WTC11 (cell line): ENCODE measurements around the gene CFDP1. TPM values are rescaled to one million over a fixed set of nuclear protein-coding genes. Genes with fewer than 3 reads are reported as not detected.

Experiments
- ATAC-seq: fragments of 200-7000 bp; cut with Tn5 transposase; 2 replicates; pipeline ENCODE4 v1.10.0; 2021; ENCODE audit warnings: mild to moderate bottlenecking, moderate library complexity
- CTCF ChIA-PET: fragments of 300-600 bp; sonication (Branson Sonifier 250); formaldehyde crosslinking; loops from one replicate; lab custom pipeline; 2021; ENCODE audit warnings: antibody characterized with exemption; lab: Charles Lee
- POLR2A ChIA-PET: fragments of 350-600 bp; sonication (Branson Sonifier 250); formaldehyde crosslinking; loops from one replicate; lab custom pipeline; 2021; ENCODE audit warnings: antibody characterized with exemption; lab: Charles Lee
- DNase-seq: peaks from one replicate; pipeline ENCODE4 v3.0.0; 2021; ENCODE audit warnings: low spot score
- H3K27ac Mint-ChIP-seq: 2 replicates; pipeline ENCODE4 v1.8.0; 2021; ENCODE audit warnings: mixed read lengths
- H3K27me3 Mint-ChIP-seq: 2 replicates; pipeline ENCODE4 v1.8.0; 2021; ENCODE audit warnings: low read depth, mild to moderate bottlenecking, moderate library complexity, mixed read lengths
- H3K36me3 Mint-ChIP-seq: 2 replicates; pipeline ENCODE4 v1.8.0; 2021; ENCODE audit warnings: mixed read lengths
- H3K4me1 Mint-ChIP-seq: 2 replicates; pipeline ENCODE4 v1.8.0; 2022; ENCODE audit warnings: mixed read lengths
- H3K4me3 Mint-ChIP-seq: 2 replicates; pipeline ENCODE4 v1.8.0; 2021; ENCODE audit warnings: mild to moderate bottlenecking, moderate library complexity, mixed read lengths
- H3K9me3 Mint-ChIP-seq: 2 replicates; pipeline ENCODE4 v1.8.0; 2021; ENCODE audit warnings: mixed read lengths
- ATF1 ChIP-seq: sonication (generic); formaldehyde crosslinking; IDR thresholded peaks from 2 replicates; pipeline ENCODE4 v1.8.1; 2023; ENCODE audit warnings: mild to moderate bottlenecking, moderate library complexity, missing genetic modification reagents
- CBFB ChIP-seq: sonication (generic); formaldehyde crosslinking; IDR thresholded peaks from 2 replicates; pipeline ENCODE4 v1.8.1; 2022; ENCODE audit warnings: mild to moderate bottlenecking, low read depth, missing genetic modification reagents
- ESRRA ChIP-seq: sonication (generic); formaldehyde crosslinking; IDR thresholded peaks from 2 replicates; pipeline ENCODE4 v1.8.1; 2022; ENCODE audit warnings: mild to moderate bottlenecking, missing genetic modification reagents, borderline replicate concordance
- GABPB1 ChIP-seq: sonication (generic); formaldehyde crosslinking; IDR thresholded peaks from 2 replicates; pipeline ENCODE4 v1.8.1; 2023; ENCODE audit warnings: mild to moderate bottlenecking, missing genetic modification reagents
- JUN ChIP-seq: sonication (generic); formaldehyde crosslinking; IDR thresholded peaks from 2 replicates; pipeline ENCODE4 v1.8.0; 2023; ENCODE audit warnings: mild to moderate bottlenecking, missing genetic modification reagents
- KAT7 ChIP-seq: sonication (generic); formaldehyde crosslinking; IDR thresholded peaks from 2 replicates; pipeline ENCODE4 v1.8.1; 2023; ENCODE audit warnings: missing genetic modification reagents, mild to moderate bottlenecking, borderline replicate concordance
- MXD4 ChIP-seq: fragments of 250-450 bp; sonication (Bioruptor Pico); IDR thresholded peaks from 2 replicates; pipeline ENCODE4 v1.8.0; 2021; ENCODE audit warnings: mild to moderate bottlenecking, moderate library complexity, borderline replicate concordance
- NR3C1 ChIP-seq: sonication (generic); formaldehyde crosslinking; conservative IDR thresholded peaks from 2 replicates; pipeline ENCODE4 v1.8.1; 2023; ENCODE audit warnings: low read depth, mild to moderate bottlenecking, missing genetic modification reagents
- TEAD1 ChIP-seq: sonication (generic); formaldehyde crosslinking; IDR thresholded peaks from 2 replicates; pipeline ENCODE4 v1.8.0; 2022; ENCODE audit warnings: mild to moderate bottlenecking, missing genetic modification reagents
- ZNF263 ChIP-seq: sonication (generic); formaldehyde crosslinking; IDR thresholded peaks from 2 replicates; pipeline ENCODE4 v1.8.1; 2022; ENCODE audit warnings: low read depth, mild to moderate bottlenecking, moderate library complexity, missing genetic modification reagents
- ZNF317 ChIP-seq: sonication (generic); formaldehyde crosslinking; IDR thresholded peaks from 2 replicates; pipeline ENCODE4 v1.8.1; 2023; ENCODE audit warnings: low read depth, mild to moderate bottlenecking, moderate library complexity, missing genetic modification reagents, borderline replicate concordance
- total RNA-seq: library from RNA; stranded (reverse); gene quantifications from 3 replicates; pipeline ENCODE4 v1.2.3, GENCODE V29; 2021
- TF ChIP-seq, protein P1 (sequence below): fragments of 250-450 bp; sonication (Bioruptor Pico); IDR thresholded peaks from 2 replicates; pipeline ENCODE4 v1.8.0; 2021; ENCODE audit warnings: mild to moderate bottlenecking
- TF ChIP-seq, protein P2 (sequence below): sonication (generic); formaldehyde crosslinking; IDR thresholded peaks from 2 replicates; pipeline ENCODE4 v1.8.0; 2022; ENCODE audit warnings: mild to moderate bottlenecking, missing genetic modification reagents
- TF ChIP-seq, protein P3 (sequence below): sonication (generic); formaldehyde crosslinking; IDR thresholded peaks from 2 replicates; pipeline ENCODE4 v1.8.0; 2022; ENCODE audit warnings: mild to moderate bottlenecking, missing genetic modification reagents
- TF ChIP-seq, protein P4 (sequence below): sonication (generic); formaldehyde crosslinking; IDR thresholded peaks from 2 replicates; pipeline ENCODE4 v1.8.1; 2022; ENCODE audit warnings: low read depth, mild to moderate bottlenecking, moderate library complexity, missing genetic modification reagents, borderline replicate concordance
- TF ChIP-seq, protein P5 (sequence below): fragments of 250-450 bp; sonication (Bioruptor Pico); IDR thresholded peaks from 2 replicates; pipeline ENCODE4 v1.9.0; 2021; ENCODE audit warnings: mild to moderate bottlenecking
- TF ChIP-seq, protein P6 (sequence below): sonication (generic); formaldehyde crosslinking; IDR thresholded peaks from 2 replicates; pipeline ENCODE4 v1.8.0; 2022; ENCODE audit warnings: missing genetic modification reagents
- TF ChIP-seq, protein P7 (sequence below): sonication (generic); formaldehyde crosslinking; IDR thresholded peaks from 2 replicates; pipeline ENCODE4 v1.8.1; 2023; ENCODE audit warnings: mild to moderate bottlenecking, moderate library complexity, missing genetic modification reagents

Gene CFDP1
- total RNA-seq, 1 experiment from 2014 or later = 79.2 TPM

DNA sequence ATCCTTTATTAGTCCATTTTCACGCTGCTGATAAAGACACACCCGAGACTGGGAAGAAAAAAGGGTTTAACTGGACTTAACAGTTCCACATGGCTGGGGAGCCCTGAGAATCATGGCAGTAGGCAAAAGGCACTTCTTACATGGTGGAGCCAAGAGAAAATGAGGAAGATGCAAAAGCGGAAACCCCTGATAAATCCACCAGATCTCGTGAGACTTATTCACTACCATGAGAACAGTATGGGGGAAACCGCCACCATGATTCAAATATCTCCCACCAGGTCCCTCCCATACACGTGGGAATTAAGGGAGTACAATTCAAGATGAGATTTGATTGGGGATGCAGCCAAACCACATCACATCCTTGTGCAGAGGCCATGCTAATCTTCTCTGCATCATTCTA is 146.9 kb downstream of the CFDP1 start:
- no peaks in the 10 kb centered on the region for H3K27me3 Mint-ChIP-seq
- H3K9me3 Mint-ChIP-seq = peaks cover 5% of the 10 kb centered on the region
- DNase-seq = no peak
- H3K36me3 Mint-ChIP-seq = peaks cover 26% of the 10 kb centered on the region
- peaks cover 15% of the 10 kb centered on the region; the same call in 1 of the 2 replicates for H3K4me1 Mint-ChIP-seq
- no peak overlapping the region for H3K27ac Mint-ChIP-seq
- no peak for ATAC-seq
- CTCF ChIA-PET = no interaction called here
- POLR2A ChIA-PET = no interaction called here
- H3K4me3 Mint-ChIP-seq = no peak overlapping the region
- no peak for TF ChIP-seq ZNF263 (CRISPR knock-in tag)
- TF ChIP-seq, protein P1, sequence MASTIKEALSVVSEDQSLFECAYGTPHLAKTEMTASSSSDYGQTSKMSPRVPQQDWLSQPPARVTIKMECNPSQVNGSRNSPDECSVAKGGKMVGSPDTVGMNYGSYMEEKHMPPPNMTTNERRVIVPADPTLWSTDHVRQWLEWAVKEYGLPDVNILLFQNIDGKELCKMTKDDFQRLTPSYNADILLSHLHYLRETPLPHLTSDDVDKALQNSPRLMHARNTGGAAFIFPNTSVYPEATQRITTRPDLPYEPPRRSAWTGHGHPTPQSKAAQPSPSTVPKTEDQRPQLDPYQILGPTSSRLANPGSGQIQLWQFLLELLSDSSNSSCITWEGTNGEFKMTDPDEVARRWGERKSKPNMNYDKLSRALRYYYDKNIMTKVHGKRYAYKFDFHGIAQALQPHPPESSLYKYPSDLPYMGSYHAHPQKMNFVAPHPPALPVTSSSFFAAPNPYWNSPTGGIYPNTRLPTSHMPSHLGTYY = no peak
- TF ChIP-seq, protein P2, sequence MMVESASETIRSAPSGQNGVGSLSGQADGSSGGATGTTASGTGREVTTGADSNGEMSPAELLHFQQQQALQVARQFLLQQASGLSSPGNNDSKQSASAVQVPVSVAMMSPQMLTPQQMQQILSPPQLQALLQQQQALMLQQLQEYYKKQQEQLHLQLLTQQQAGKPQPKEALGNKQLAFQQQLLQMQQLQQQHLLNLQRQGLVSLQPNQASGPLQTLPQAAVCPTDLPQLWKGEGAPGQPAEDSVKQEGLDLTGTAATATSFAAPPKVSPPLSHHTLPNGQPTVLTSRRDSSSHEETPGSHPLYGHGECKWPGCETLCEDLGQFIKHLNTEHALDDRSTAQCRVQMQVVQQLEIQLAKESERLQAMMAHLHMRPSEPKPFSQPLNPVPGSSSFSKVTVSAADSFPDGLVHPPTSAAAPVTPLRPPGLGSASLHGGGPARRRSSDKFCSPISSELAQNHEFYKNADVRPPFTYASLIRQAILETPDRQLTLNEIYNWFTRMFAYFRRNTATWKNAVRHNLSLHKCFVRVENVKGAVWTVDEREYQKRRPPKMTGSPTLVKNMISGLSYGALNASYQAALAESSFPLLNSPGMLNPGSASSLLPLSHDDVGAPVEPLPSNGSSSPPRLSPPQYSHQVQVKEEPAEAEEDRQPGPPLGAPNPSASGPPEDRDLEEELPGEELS = no peak
- TF ChIP-seq TEAD1 = no peak
- TF ChIP-seq ESRRA = no peak
- no peak for TF ChIP-seq GABPB1
- no peak for TF ChIP-seq KAT7 (CRISPR knock-in tag)
- no peak for TF ChIP-seq ZNF317 (CRISPR knock-in tag)
- TF ChIP-seq, protein P3, sequence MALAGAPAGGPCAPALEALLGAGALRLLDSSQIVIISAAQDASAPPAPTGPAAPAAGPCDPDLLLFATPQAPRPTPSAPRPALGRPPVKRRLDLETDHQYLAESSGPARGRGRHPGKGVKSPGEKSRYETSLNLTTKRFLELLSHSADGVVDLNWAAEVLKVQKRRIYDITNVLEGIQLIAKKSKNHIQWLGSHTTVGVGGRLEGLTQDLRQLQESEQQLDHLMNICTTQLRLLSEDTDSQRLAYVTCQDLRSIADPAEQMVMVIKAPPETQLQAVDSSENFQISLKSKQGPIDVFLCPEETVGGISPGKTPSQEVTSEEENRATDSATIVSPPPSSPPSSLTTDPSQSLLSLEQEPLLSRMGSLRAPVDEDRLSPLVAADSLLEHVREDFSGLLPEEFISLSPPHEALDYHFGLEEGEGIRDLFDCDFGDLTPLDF = no peak
- TF ChIP-seq, protein P4, sequence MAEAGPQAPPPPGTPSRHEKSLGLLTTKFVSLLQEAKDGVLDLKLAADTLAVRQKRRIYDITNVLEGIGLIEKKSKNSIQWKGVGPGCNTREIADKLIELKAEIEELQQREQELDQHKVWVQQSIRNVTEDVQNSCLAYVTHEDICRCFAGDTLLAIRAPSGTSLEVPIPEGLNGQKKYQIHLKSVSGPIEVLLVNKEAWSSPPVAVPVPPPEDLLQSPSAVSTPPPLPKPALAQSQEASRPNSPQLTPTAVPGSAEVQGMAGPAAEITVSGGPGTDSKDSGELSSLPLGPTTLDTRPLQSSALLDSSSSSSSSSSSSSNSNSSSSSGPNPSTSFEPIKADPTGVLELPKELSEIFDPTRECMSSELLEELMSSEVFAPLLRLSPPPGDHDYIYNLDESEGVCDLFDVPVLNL (CRISPR knock-in tag) = no peak
- TF ChIP-seq, protein P5, sequence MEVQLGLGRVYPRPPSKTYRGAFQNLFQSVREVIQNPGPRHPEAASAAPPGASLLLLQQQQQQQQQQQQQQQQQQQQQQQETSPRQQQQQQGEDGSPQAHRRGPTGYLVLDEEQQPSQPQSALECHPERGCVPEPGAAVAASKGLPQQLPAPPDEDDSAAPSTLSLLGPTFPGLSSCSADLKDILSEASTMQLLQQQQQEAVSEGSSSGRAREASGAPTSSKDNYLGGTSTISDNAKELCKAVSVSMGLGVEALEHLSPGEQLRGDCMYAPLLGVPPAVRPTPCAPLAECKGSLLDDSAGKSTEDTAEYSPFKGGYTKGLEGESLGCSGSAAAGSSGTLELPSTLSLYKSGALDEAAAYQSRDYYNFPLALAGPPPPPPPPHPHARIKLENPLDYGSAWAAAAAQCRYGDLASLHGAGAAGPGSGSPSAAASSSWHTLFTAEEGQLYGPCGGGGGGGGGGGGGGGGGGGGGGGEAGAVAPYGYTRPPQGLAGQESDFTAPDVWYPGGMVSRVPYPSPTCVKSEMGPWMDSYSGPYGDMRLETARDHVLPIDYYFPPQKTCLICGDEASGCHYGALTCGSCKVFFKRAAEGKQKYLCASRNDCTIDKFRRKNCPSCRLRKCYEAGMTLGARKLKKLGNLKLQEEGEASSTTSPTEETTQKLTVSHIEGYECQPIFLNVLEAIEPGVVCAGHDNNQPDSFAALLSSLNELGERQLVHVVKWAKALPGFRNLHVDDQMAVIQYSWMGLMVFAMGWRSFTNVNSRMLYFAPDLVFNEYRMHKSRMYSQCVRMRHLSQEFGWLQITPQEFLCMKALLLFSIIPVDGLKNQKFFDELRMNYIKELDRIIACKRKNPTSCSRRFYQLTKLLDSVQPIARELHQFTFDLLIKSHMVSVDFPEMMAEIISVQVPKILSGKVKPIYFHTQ (CRISPR knock-in tag) = no peak
- TF ChIP-seq, protein P6, sequence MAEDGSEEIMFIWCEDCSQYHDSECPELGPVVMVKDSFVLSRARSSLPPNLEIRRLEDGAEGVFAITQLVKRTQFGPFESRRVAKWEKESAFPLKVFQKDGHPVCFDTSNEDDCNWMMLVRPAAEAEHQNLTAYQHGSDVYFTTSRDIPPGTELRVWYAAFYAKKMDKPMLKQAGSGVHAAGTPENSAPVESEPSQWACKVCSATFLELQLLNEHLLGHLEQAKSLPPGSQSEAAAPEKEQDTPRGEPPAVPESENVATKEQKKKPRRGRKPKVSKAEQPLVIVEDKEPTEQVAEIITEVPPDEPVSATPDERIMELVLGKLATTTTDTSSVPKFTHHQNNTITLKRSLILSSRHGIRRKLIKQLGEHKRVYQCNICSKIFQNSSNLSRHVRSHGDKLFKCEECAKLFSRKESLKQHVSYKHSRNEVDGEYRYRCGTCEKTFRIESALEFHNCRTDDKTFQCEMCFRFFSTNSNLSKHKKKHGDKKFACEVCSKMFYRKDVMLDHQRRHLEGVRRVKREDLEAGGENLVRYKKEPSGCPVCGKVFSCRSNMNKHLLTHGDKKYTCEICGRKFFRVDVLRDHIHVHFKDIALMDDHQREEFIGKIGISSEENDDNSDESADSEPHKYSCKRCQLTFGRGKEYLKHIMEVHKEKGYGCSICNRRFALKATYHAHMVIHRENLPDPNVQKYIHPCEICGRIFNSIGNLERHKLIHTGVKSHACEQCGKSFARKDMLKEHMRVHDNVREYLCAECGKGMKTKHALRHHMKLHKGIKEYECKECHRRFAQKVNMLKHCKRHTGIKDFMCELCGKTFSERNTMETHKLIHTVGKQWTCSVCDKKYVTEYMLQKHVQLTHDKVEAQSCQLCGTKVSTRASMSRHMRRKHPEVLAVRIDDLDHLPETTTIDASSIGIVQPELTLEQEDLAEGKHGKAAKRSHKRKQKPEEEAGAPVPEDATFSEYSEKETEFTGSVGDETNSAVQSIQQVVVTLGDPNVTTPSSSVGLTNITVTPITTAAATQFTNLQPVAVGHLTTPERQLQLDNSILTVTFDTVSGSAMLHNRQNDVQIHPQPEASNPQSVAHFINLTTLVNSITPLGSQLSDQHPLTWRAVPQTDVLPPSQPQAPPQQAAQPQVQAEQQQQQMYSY (CRISPR knock-in tag) = no peak
- TF ChIP-seq ATF1 = no peak
- TF ChIP-seq JUN (CRISPR knock-in tag) = no peak
- TF ChIP-seq, protein P7, sequence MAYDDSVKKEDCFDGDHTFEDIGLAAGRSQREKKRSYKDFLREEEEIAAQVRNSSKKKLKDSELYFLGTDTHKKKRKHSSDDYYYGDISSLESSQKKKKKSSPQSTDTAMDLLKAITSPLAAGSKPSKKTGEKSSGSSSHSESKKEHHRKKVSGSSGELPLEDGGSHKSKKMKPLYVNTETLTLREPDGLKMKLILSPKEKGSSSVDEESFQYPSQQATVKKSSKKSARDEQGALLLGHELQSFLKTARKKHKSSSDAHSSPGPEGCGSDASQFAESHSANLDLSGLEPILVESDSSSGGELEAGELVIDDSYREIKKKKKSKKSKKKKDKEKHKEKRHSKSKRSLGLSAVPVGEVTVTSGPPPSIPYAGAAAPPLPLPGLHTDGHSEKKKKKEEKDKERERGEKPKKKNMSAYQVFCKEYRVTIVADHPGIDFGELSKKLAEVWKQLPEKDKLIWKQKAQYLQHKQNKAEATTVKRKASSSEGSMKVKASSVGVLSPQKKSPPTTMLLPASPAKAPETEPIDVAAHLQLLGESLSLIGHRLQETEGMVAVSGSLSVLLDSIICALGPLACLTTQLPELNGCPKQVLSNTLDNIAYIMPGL (CRISPR knock-in tag) = no peak
- TF ChIP-seq MXD4 (CRISPR knock-in tag) = no peak
- TF ChIP-seq NR3C1 (CRISPR knock-in tag) = no peak
- no peak for TF ChIP-seq CBFB
